ENCODE data around the gene CHD3. TPM values are rescaled to one million over a fixed set of nuclear protein-coding genes. Genes with fewer than 3 reads are reported as not detected.

Gene CHD3
- total RNA-seq, 1 experiment from 2014 or later, result 27.9 TPM

DNA sequence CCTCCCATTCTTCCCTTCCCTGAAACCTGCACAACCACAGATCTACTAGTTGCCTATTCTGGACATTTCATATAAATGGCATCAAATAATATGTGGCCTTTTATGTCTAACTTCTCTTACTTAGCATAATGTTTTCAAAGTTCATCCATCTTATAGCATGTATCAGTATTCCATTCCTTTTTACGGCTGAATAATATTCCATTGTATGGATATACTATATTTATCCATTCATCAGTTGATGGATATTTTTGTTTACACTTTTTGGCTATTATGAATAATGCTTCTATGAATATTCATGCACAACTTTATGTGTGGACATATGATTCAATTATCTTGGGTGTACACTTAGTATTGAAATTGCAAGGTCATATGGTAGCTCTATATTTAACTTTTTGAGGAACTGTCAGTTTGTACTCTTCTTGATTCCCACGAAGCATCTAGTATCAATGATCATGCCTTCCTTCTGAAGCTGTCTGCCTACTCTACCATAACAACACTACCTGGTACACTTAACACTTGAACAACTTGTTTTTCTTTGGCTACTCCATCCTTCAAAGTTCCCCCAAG, 12.7 kb upstream of the CHD3 start:
- no peaks in the 10 kb centered on the region for H3K9me3 Mint-ChIP-seq (ENCODE audit: unreplicated experiment)
- H3K27me3 Mint-ChIP-seq (ENCODE audit: insufficient read depth, unreplicated experiment), result no peaks in the 10 kb centered on the region
- no peak overlapping the region for H3K4me3 Mint-ChIP-seq (ENCODE audit: unreplicated experiment)
- Histone ChIP-seq H3K9me3 (no peaks in the 10 kb centered on the region), H3K36me3 (ENCODE audit: control insufficient read depth, insufficient read depth, low read length) (no peaks in the 10 kb centered on the region), H3K4me1 (no peaks in the 10 kb centered on the region), H3K4me3 (ENCODE audit: low read depth, low read length) (no peak overlapping the region), H3K27me3 (replicated peaks; ENCODE audit: control insufficient read depth, insufficient read depth, low read length) (no peaks in the 10 kb centered on the region)
- H3K27ac Mint-ChIP-seq (ENCODE audit: unreplicated experiment), result no peak overlapping the region
- DNase-seq, result no peak
- H3K4me1 Mint-ChIP-seq (ENCODE audit: low read depth, unreplicated experiment), result peaks cover 15% of the 10 kb centered on the region
- no TSS peak for BruUV-seq (replicated peaks)
- TF ChIP-seq, protein P1, sequence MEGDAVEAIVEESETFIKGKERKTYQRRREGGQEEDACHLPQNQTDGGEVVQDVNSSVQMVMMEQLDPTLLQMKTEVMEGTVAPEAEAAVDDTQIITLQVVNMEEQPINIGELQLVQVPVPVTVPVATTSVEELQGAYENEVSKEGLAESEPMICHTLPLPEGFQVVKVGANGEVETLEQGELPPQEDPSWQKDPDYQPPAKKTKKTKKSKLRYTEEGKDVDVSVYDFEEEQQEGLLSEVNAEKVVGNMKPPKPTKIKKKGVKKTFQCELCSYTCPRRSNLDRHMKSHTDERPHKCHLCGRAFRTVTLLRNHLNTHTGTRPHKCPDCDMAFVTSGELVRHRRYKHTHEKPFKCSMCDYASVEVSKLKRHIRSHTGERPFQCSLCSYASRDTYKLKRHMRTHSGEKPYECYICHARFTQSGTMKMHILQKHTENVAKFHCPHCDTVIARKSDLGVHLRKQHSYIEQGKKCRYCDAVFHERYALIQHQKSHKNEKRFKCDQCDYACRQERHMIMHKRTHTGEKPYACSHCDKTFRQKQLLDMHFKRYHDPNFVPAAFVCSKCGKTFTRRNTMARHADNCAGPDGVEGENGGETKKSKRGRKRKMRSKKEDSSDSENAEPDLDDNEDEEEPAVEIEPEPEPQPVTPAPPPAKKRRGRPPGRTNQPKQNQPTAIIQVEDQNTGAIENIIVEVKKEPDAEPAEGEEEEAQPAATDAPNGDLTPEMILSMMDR (IDR thresholded peaks at IDR 0.05; ENCODE audit: insufficient read depth in 1 of 2, low read depth in 1 of 2, low read length in 1 of 2, severe bottlenecking in 1 of 2, unreplicated experiment in 1 of 2), result no peak
- ChIA-PET CTCF (no interaction called here), POLR2A (no interaction called here)
- H3K36me3 Mint-ChIP-seq (ENCODE audit: insufficient read depth, unreplicated experiment), result no peaks in the 10 kb centered on the region
- intact Hi-C loops (cut with micrococcal nuclease; ENCODE audit: unreplicated experiment), result no loop called here

DNA sequence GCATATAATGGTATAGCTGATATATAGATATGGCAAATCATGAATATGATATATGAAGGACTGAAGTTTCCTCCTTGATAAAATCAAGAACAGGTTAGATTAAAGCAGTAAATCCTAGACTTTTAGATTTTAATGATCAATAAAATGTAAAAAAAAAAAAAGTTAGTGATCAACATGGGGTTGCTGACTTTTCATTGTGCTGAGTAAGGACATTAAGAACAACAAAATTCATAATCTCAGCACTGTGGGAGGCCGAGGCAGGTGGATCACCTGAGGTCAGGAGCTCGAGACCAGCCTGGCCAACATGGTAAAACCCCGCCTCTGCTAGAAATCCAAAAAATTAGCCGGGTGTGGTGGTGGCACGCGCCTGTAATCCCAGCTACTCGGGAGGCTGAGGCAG, 10.4 kb upstream of the CHD3 start:
- TF ChIP-seq, protein P1 (IDR thresholded peaks at IDR 0.05; ENCODE audit: insufficient read depth in 1 of 2, low read depth in 1 of 2, low read length in 1 of 2, severe bottlenecking in 1 of 2, unreplicated experiment in 1 of 2), result no peak
- H3K4me3 Mint-ChIP-seq (ENCODE audit: unreplicated experiment), result no peak overlapping the region
- DNase-seq, result no peak
- no peaks in the 10 kb centered on the region for H3K9me3 Mint-ChIP-seq (ENCODE audit: unreplicated experiment)
- ChIA-PET POLR2A (no interaction called here), CTCF (no interaction called here)
- no peak overlapping the region for H3K27ac Mint-ChIP-seq (ENCODE audit: unreplicated experiment)
- Histone ChIP-seq H3K9me3 (no peaks in the 10 kb centered on the region), H3K4me3 (ENCODE audit: low read depth, low read length) (no peak overlapping the region), H3K36me3 (ENCODE audit: control insufficient read depth, insufficient read depth, low read length) (no peaks in the 10 kb centered on the region), H3K27me3 (replicated peaks; ENCODE audit: control insufficient read depth, insufficient read depth, low read length) (no peaks in the 10 kb centered on the region), H3K4me1 (no peaks in the 10 kb centered on the region)
- intact Hi-C loops (cut with micrococcal nuclease; ENCODE audit: unreplicated experiment), result no loop called here
- H3K36me3 Mint-ChIP-seq (ENCODE audit: insufficient read depth, unreplicated experiment), result no peaks in the 10 kb centered on the region
- peaks cover 12% of the 10 kb centered on the region for H3K4me1 Mint-ChIP-seq (ENCODE audit: low read depth, unreplicated experiment)
- BruUV-seq (replicated peaks), result no TSS peak
- H3K27me3 Mint-ChIP-seq (ENCODE audit: insufficient read depth, unreplicated experiment), result no peaks in the 10 kb centered on the region

DNA sequence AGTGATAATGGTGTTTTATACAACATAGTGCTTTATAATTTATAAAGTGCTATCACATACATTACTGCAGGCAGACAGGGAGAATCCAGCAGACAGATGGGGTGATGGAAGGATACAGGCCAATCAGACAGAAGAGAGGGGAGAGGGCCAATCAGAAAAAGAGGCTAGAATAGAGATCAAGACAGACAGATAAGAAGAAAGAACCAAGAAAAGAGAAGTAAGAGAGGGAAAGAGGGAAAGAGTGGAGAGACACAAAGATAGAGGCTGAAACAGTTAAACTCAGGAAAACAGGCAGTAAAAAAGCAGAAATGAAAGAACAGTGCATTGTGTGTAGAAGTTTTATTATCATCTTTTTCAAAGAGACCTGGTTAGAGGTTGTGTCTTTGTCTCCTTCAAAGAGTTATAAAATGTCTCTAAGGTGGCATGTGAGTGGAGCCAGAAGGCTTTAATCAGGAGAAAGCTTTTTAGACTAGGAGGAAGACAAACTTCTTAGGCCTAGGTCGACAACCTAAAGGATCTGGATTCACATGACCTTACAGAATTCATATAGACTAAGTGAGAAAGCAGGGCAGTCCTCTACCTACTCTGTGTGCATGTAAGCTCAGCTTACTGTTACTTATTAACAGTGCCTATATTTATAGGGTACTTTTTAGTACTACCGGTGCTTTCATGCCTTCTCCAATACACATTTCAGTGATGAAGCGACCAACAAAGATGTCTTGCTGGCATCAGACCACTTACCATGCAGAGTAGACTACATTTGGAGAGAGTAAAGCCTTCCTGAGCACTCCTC, 8.3 kb upstream of the CHD3 start:
- TF ChIP-seq, protein P1 (IDR thresholded peaks at IDR 0.05; ENCODE audit: insufficient read depth in 1 of 2, low read depth in 1 of 2, low read length in 1 of 2, severe bottlenecking in 1 of 2, unreplicated experiment in 1 of 2), result no peak
- Histone ChIP-seq H3K27me3 (replicated peaks; ENCODE audit: control insufficient read depth, insufficient read depth, low read length) (no peaks in the 10 kb centered on the region), H3K36me3 (ENCODE audit: control insufficient read depth, insufficient read depth, low read length) (no peaks in the 10 kb centered on the region), H3K9me3 (no peaks in the 10 kb centered on the region), H3K4me1 (no peaks in the 10 kb centered on the region), H3K4me3 (ENCODE audit: low read depth, low read length) (no peak overlapping the region)
- Mint-ChIP-seq H3K9me3 (ENCODE audit: unreplicated experiment) (no peaks in the 10 kb centered on the region), H3K27me3 (ENCODE audit: insufficient read depth, unreplicated experiment) (no peaks in the 10 kb centered on the region), H3K4me3 (ENCODE audit: unreplicated experiment) (no peak overlapping the region), H3K36me3 (ENCODE audit: insufficient read depth, unreplicated experiment) (no peaks in the 10 kb centered on the region), H3K27ac (ENCODE audit: unreplicated experiment) (no peak overlapping the region), H3K4me1 (ENCODE audit: low read depth, unreplicated experiment) (no peaks in the 10 kb centered on the region)
- BruUV-seq (replicated peaks), result no TSS peak
- CTCF ChIA-PET, result interaction anchor here (0.7 kb wide), 1 partner anchor 18 kb away, joined by 3 read pairs; no protein-coding TSS in a partner anchor
- intact Hi-C loops (cut with micrococcal nuclease; ENCODE audit: unreplicated experiment), result no loop called here
- DNase-seq, result no peak
- POLR2A ChIA-PET, result no interaction called here

Measured in Caco-2 (cell line).